Adrenal gland (tissue), 12 donors: ENCODE measurements around the gene TNFRSF25. TPM values are rescaled to one million over a fixed set of nuclear protein-coding genes. Genes with fewer than 3 reads are reported as not detected.
"Not testable (repeated sequence)": the region's sequence is repeated elsewhere in the genome, so short reads cannot be mapped to it uniquely, and the experiment has no call there.

ENCODE experiments used
- DNase-seq, 7 donors: peaks; one replicate each; pipeline ENCODE4 v3.0.0-alpha.2; 2019 to 2020
- H3K27ac ChIP-seq, 5 donors: fragments of 200-600 bp; sonication (generic) in 4 of 5; 1 replicate in 3 of 5; 2 replicates in 2 of 5; pipeline versions ENCODE4 v1.5.1 to v1.8.0; 2016 to 2020; ENCODE audit warnings: mild to moderate bottlenecking in 1 of 5
- H3K27me3 ChIP-seq: fragments of 200-600 bp; 2 replicates; pipeline ENCODE4 v1.8.0; 2021
- H3K36me3 ChIP-seq, 2 donors: fragments of 200-600 bp; replicated peaks in 1 of 2; 1 replicate in 1 of 2; 2 replicates in 1 of 2; pipeline versions ENCODE4 v1.5.1 to v1.8.0; 2018 to 2022
- H3K4me1 ChIP-seq, 2 donors: fragments of 200-600 bp; replicated peaks in 1 of 2; 1 replicate in 1 of 2; 2 replicates in 1 of 2; pipeline versions ENCODE4 v1.5.1 to v1.8.0; 2018 to 2021
- H3K4me3 ChIP-seq, 4 donors: fragments of 200-600 bp; sonication (generic) in 3 of 4; one replicate each; pipeline ENCODE4 v1.5.1; 2016 to 2018
- H3K9me3 ChIP-seq, 3 donors: fragments of 200-600 bp; sonication (generic) in 1 of 3; replicated peaks in 1 of 3; 1 replicate in 2 of 3; 2 replicates in 1 of 3; pipeline versions ENCODE4 v1.5.1 to v1.8.0; 2016 to 2021
- POLR2A ChIP-seq, 2 donors: fragments of 450-650 bp; IDR thresholded peaks; one replicate each; pipeline ENCODE4 v1.6.1; 2017; ENCODE audit warnings: antibody characterized with exemption in 2 of 2, mild to moderate bottlenecking in 2 of 2, moderate library complexity in 1 of 2
- WGBS, 4 donors: extraction: QIAGEN DNeasy Blood & Tissue Kit in 2 of 4; methylation state at CpG; one replicate each; pipeline versions ENCODE4 v1.1.5 to v1.1.7; 2013 to 2017; 5-methylcytosine and 5-hydroxymethylcytosine counted together
- intact Hi-C, 2 donors: fragments of 100-400 bp; cut with DNase I; formaldehyde crosslinking; loops; one replicate each; pipeline versions ENCODE4 v1.14.1 to v1.15.0; 2022 to 2023
- polyA plus RNA-seq, 3 donors: library from polyadenylated mRNA; stranded (reverse); fragments of 200-250 nt in 2 of 3; fragments of 350-450 nt in 1 of 3; fragmentation: Illumina TruSeq in 1 of 3; extraction: RNeasy Lipid Tissue Mini Kit (QIAGEN cat#74804) in 1 of 3; gene quantifications; one replicate each; pipeline ENCODE4 v1.2.3, GENCODE V29; 2013 to 2014
- total RNA-seq, 9 donors: library from RNA; depleted of rRNA in 4 of 9; stranded (reverse); fragments of >200 nt in 4 of 9; fragments of 120-200 nt in 1 of 9; fragmentation: NEBNext Ultra II Directional in 1 of 9; extraction: Animal tissue kit (Norgen Biotek cat#: 25700) in 1 of 9; gene quantifications; one replicate each; pipeline versions ENCODE4 v1.1.0 to v1.2.4, GENCODE V29; 2013 to 2023
- TF ChIP-seq, protein P1 (sequence below), 6 experiments: fragments of 450-650 bp in 4 of 6; fragments of 200-600 bp in 2 of 6; sonication (generic) in 1 of 6; IDR thresholded peaks; 1 replicate in 5 of 6; 2 replicates in 1 of 6; pipeline versions ENCODE4 v1.5.1 to v1.8.0; 2016 to 2021; ENCODE audit warnings: antibody characterized with exemption in 6 of 6, mild to moderate bottlenecking in 2 of 6, moderate library complexity in 1 of 6
- donor health status: healthy with polysubstance abuse.
- donor health status: Bipolar disorder and iron deficiency.
- donor health status: DM: yes; HTN: yes; CAD: no.
- donor health status: DM: no; HTN: no; CAD: no.
- donor health status: DM: no; HTN: no; CAD: no.
- donor health status: DM: yes; HTN: yes; CAD: no.

The TNFRSF25 gene
- total and polyA plus RNA-seq, 12 donors = 1.2 to 169 (median 9.7) TPM

DNA sequence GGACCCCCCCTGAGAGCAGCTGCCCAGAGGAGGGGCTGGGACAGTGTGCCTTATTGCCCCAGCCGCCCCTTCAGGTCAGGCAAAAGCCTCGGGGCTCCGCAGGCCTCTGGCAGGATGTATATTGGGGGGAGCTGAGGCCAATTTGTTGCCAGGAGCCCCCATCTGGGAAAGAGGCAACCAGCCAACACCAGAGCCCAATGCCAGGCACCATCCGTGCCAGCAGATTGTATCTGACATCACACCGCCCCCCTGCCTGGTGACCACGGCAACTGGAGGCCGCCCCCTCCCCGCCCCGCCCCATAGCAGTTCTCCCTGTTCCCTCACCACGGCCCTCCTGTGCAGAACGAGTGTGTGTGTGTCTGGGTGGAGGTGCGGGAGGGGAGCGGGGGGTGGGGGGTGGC, 29.1 kb upstream of the TNFRSF25 start:
- no peaks in the 10 kb centered on the region for H3K36me3 ChIP-seq
- TF ChIP-seq POLR2A (IDR thresholded peaks at IDR 0.05) = no peak
- TF ChIP-seq, protein P1, sequence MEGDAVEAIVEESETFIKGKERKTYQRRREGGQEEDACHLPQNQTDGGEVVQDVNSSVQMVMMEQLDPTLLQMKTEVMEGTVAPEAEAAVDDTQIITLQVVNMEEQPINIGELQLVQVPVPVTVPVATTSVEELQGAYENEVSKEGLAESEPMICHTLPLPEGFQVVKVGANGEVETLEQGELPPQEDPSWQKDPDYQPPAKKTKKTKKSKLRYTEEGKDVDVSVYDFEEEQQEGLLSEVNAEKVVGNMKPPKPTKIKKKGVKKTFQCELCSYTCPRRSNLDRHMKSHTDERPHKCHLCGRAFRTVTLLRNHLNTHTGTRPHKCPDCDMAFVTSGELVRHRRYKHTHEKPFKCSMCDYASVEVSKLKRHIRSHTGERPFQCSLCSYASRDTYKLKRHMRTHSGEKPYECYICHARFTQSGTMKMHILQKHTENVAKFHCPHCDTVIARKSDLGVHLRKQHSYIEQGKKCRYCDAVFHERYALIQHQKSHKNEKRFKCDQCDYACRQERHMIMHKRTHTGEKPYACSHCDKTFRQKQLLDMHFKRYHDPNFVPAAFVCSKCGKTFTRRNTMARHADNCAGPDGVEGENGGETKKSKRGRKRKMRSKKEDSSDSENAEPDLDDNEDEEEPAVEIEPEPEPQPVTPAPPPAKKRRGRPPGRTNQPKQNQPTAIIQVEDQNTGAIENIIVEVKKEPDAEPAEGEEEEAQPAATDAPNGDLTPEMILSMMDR (IDR thresholded peaks at IDR 0.05) = no peak
- H3K4me1 ChIP-seq = peaks cover 29 to 61% of the 10 kb centered on the region in 2 donors
- H3K27me3 ChIP-seq = no peaks in the 10 kb centered on the region
- peak in 2 of 7 donors; percentile 46 to 81 for DNase-seq
- 51 to 53% methylated on average over 13 of the region's 13 CpGs; no CpG with 5 or more reads in 2 of the 4 donors for WGBS, 4 donors
- no peak overlapping the region for H3K4me3 ChIP-seq
- intact Hi-C loops = no loop called here
- no peaks in the 10 kb centered on the region for H3K9me3 ChIP-seq
- peak overlapping the region in 2 of 5 donors; percentile 45 to 62 for H3K27ac ChIP-seq

DNA sequence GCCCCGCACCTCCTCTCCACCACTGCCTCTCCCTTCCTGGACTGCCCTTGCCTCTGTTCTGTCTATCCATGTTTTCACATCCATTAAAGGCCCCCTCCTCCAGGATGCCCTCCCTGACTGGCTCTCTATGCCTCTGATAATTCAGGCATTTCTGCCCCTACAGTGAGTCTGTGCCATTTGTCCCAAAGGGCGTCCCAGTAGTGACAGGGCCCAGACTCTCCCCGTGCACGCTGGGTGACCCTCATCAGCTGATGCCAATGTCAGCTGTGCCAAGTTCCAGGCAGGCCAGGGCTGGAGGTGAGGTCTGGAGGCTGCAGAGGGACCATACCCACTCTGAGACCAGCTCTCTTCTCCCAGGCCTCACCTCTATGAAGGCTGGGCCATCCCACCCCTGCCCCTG, 28.7 kb upstream of the TNFRSF25 start:
- WGBS, 4 donors = 27 to 70% (median 67%) methylated on average over 4 of the region's 4 CpGs
- intact Hi-C loops = no loop called here

DNA sequence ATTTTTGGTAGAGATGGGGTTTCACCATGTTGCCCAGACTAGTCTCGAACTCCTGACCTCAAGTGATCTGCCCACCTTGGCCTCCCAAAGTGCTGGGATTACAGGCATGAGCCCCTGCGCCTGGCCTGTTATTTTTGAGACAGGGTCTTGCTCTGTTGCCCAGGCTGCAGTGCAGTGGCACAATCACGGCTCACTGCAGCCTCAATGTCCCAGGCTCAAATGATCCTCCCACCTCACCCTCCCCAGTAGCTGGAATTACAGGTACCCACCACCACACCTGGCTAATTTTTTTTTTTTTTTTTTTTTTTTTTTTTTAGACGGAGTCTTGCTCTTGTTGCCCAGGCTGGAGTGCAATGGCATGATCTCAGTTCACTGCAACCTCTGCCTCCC, 27.9 kb upstream of the TNFRSF25 start:
- peaks cover 31 to 61% of the 10 kb centered on the region in 2 donors for H3K4me1 ChIP-seq
- 79 to 93% (median 85%) methylated on average over 3 to 4 of the region's 4 CpGs for WGBS, 4 donors
- DNase-seq, H3K27ac ChIP-seq, intact Hi-C loops, H3K27me3 ChIP-seq, H3K4me3 ChIP-seq, H3K36me3 ChIP-seq, H3K9me3 ChIP-seq: not testable (repeated sequence)

More for the DNA sequence above, 28.7 kb upstream of the TNFRSF25 start:
- Histone ChIP-seq H3K4me3 (no peak overlapping the region), H3K36me3 (no peaks in the 10 kb centered on the region), H3K4me1 (peaks cover 31 to 63% of the 10 kb centered on the region in 2 donors), H3K27ac (peak overlapping the region in 2 of 5 donors; percentile 45 to 62), H3K9me3 (no peaks in the 10 kb centered on the region), H3K27me3 (no peaks in the 10 kb centered on the region)
- TF ChIP-seq POLR2A (IDR thresholded peaks at IDR 0.05) = no peak
- TF ChIP-seq, protein P1 (IDR thresholded peaks at IDR 0.05) = no peak
- no peak for DNase-seq

DNA sequence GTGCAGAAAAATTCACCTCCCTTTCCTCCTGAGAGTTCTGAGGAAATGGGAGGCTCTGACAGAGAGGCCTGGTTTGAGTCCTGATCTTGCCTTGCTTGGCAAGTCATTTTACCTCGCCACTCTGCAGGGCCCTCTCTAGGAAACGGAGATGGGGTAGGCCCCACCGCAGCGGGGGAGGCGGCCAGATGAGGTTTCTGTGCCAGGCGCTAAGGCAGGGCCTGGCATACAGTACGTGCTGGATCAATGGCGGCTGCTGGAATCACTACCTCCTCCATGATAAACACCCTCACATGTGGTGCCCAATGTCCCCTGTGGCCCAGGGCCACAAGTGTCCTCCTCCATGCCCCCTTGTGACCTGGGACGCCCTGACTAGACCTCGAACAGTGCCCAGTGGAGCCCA, 26.0 kb upstream of the TNFRSF25 start:
- Histone ChIP-seq H3K4me3 (no peak overlapping the region), H3K4me1 (peaks cover 25 to 48% of the 10 kb centered on the region in 2 donors), H3K36me3 (no peaks in the 10 kb centered on the region), H3K27me3 (no peaks in the 10 kb centered on the region), H3K27ac (peak overlapping the region in 3 of 5 donors; percentile 74 to 81 (median 79)), H3K9me3 (no peaks in the 10 kb centered on the region)
- TF ChIP-seq, protein P1 (IDR thresholded peaks at IDR 0.05) = no peak
- TF ChIP-seq POLR2A (IDR thresholded peaks at IDR 0.05) = no peak
- WGBS, 4 donors = 60 to 69% (median 67%) methylated on average over 4 to 10 of the region's 10 CpGs
- peak in 1 of 7 donors; percentile 30 for DNase-seq
- intact Hi-C loops = no loop called here

DNA sequence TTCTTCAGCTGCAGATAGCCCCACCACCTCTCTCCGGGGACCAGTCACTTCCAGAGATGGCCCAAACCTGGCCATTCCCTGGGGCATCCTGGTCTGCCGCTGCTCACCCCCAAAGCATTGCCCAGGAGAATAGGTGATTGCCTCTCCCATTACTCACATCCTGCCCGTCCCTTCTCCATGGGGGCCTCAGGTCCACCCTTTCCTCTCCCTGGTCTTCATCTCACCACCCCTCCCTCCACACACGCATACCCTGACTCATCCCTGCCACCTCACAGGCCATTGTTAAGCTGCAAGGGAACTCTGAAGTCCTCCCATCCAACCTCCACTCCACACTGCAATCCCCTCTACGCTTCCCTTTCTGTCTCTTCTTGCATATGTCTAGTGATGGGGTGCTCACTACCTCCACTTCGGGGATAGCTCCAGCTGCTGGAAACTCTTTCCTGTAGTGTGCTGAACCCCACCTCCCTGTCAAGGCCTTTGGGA, 25.5 kb upstream of the TNFRSF25 start, which contains the start of gene PLEKHG5:
Gene PLEKHG5, minus strand, starts transcription at position 188 of the 483 bp plus-strand sequence. CDS start 14,096 bp downstream, outside the sequence.
- TF ChIP-seq, protein P1 (IDR thresholded peaks at IDR 0.05) = no peak
- no peak for TF ChIP-seq POLR2A (IDR thresholded peaks at IDR 0.05)
- intact Hi-C loops = no loop called here
- no peaks in the 10 kb centered on the region for H3K27me3 ChIP-seq
- 45 to 57% (median 48%) methylated on average over 5 to 6 of the region's 6 CpGs for WGBS, 4 donors
- H3K36me3 ChIP-seq = no peaks in the 10 kb centered on the region
- H3K4me1 ChIP-seq = peaks cover 22 to 47% of the 10 kb centered on the region in 2 donors
- peak within 1 kb of the TSS; percentile 10 to 86 (median 67) for H3K4me3 ChIP-seq
- no peaks in the 10 kb centered on the region for H3K9me3 ChIP-seq
- peak in 2 of 7 donors; percentile 36 to 67 for DNase-seq
- peak within 1 kb of the TSS in 4 of 5 donors; percentile 56 to 81 (median 76) for H3K27ac ChIP-seq
